Loucy (cell line): ENCODE data around the gene ENTPD1.

ENCODE experiments used
- H2AFZ ChIP-seq: fragments of 200-600 bp; sonication (generic); 2 replicates; pipeline ENCODE4 v1.6.0; 2016; ENCODE audit warnings: antibody characterized with exemption, mild to moderate bottlenecking, low read length, moderate library complexity
- H3F3A ChIP-seq: fragments of 200-600 bp; 2 replicates; pipeline ENCODE4 v1.6.0; 2016; ENCODE audit warnings: antibody characterized with exemption, low read depth, mild to moderate bottlenecking
- H3K27me3 ChIP-seq: fragments of 200-600 bp; sonication (generic); 2 replicates; pipeline ENCODE4 v1.6.1; 2014; ENCODE audit warnings: low read length, mild to moderate bottlenecking; ENCODE audit not compliant: insufficient read depth, poor library complexity, severe bottlenecking
- H3K36me3 ChIP-seq: fragments of 200-600 bp; sonication (generic); 2 replicates; pipeline ENCODE4 v1.6.1; 2016; ENCODE audit warnings: low read length; ENCODE audit not compliant: insufficient read depth
- H3K4me1 ChIP-seq: fragments of 200-600 bp; sonication (generic); 2 replicates; pipeline ENCODE4 v1.5.1; 2014; ENCODE audit warnings: low read length, mild to moderate bottlenecking; ENCODE audit not compliant: insufficient read depth, poor library complexity, severe bottlenecking
- H3K4me2 ChIP-seq: fragments of 200-600 bp; sonication (generic); 2 replicates; pipeline ENCODE4 v1.6.0; 2014; ENCODE audit warnings: antibody characterized with exemption, low read length, low read depth, mild to moderate bottlenecking; ENCODE audit not compliant: poor library complexity, severe bottlenecking
- H3K4me3 ChIP-seq: fragments of 200-600 bp; sonication (generic); 2 replicates; pipeline ENCODE4 v1.5.1; 2014; ENCODE audit warnings: low read length, mild to moderate bottlenecking, mixed read lengths; ENCODE audit not compliant: poor library complexity, severe bottlenecking
- H3K79me2 ChIP-seq: fragments of 200-600 bp; sonication (generic); 2 replicates; pipeline ENCODE4 v1.6.1; 2014; ENCODE audit warnings: low read length; ENCODE audit not compliant: insufficient read depth
- H3K9ac ChIP-seq: fragments of 200-600 bp; sonication (generic); 2 replicates; pipeline ENCODE4 v1.6.0; 2014; ENCODE audit warnings: mild to moderate bottlenecking, low read depth, low read length, moderate library complexity; ENCODE audit not compliant: poor library complexity, severe bottlenecking
- H3K9me2 ChIP-seq: fragments of 200-600 bp; sonication (generic); replicated peaks from 2 replicates; pipeline ENCODE4 v1.6.1; 2016; ENCODE audit warnings: low read depth, low read length, mixed read lengths
- H3K9me3 ChIP-seq: fragments of 200-600 bp; sonication (generic); 2 replicates; pipeline ENCODE4 v1.6.1; 2014; ENCODE audit warnings: mild to moderate bottlenecking, antibody characterized with exemption, low read length, low read depth; ENCODE audit not compliant: insufficient read depth
- H4K20me1 ChIP-seq: fragments of 200-600 bp; sonication (generic); 2 replicates; pipeline ENCODE4 v1.6.0; 2014; ENCODE audit warnings: antibody characterized with exemption, low read length, mild to moderate bottlenecking; ENCODE audit not compliant: insufficient read depth, poor library complexity, severe bottlenecking
- EZH2phosphoT487 ChIP-seq: fragments of 200-600 bp; IDR thresholded peaks from 2 replicates; pipeline ENCODE4 v1.6.1; 2018; ENCODE audit warnings: antibody characterized with exemption, mild to moderate bottlenecking, moderate library complexity, borderline replicate concordance
- TF ChIP-seq, protein P1 (sequence below): fragments of 200-600 bp; sonication (generic); conservative IDR thresholded peaks from 2 replicates; pipeline ENCODE4 v1.5.1; 2014; ENCODE audit warnings: mild to moderate bottlenecking, antibody characterized with exemption, low read length

ENTPD1 gene

DNA sequence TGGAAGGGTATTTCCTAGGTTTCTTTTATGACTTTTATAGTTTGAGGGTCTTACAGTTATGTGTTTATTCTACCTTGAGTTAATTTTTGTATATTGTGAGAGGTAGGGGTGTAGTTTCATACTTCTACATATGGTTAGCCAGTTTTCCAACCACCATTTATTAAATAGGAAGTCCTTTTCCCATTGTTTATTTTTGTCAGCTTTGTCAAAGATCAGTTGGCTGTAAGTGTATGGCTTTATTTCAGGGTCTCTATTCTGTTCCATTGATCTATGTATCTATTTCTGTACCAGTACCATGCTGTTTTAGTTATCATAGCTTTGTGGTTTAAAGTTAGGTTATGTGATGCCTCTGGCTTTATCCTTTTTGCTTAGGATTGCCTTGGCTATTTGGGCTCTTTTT, 79.9 kb downstream of the ENTPD1 start:
- no peaks in the 10 kb centered on the region for H3K36me3 ChIP-seq
- no peak overlapping the region for H2AFZ ChIP-seq
- H4K20me1 ChIP-seq = no peaks in the 10 kb centered on the region
- H3F3A ChIP-seq = no peaks in the 10 kb centered on the region
- H3K27me3 ChIP-seq = no peaks in the 10 kb centered on the region
- TF ChIP-seq, protein P1, sequence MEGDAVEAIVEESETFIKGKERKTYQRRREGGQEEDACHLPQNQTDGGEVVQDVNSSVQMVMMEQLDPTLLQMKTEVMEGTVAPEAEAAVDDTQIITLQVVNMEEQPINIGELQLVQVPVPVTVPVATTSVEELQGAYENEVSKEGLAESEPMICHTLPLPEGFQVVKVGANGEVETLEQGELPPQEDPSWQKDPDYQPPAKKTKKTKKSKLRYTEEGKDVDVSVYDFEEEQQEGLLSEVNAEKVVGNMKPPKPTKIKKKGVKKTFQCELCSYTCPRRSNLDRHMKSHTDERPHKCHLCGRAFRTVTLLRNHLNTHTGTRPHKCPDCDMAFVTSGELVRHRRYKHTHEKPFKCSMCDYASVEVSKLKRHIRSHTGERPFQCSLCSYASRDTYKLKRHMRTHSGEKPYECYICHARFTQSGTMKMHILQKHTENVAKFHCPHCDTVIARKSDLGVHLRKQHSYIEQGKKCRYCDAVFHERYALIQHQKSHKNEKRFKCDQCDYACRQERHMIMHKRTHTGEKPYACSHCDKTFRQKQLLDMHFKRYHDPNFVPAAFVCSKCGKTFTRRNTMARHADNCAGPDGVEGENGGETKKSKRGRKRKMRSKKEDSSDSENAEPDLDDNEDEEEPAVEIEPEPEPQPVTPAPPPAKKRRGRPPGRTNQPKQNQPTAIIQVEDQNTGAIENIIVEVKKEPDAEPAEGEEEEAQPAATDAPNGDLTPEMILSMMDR = no peak
- no peak for TF ChIP-seq EZH2phosphoT487
- H3K9me3 ChIP-seq = no peaks in the 10 kb centered on the region
- H3K4me1 ChIP-seq = peaks cover 10% of the 10 kb centered on the region
- H3K79me2 ChIP-seq = no peaks in the 10 kb centered on the region
- no peaks in the 10 kb centered on the region for H3K9me2 ChIP-seq
- H3K4me3 ChIP-seq = no peak overlapping the region
- H3K9ac ChIP-seq = no peak overlapping the region
- no peak overlapping the region for H3K4me2 ChIP-seq

DNA sequence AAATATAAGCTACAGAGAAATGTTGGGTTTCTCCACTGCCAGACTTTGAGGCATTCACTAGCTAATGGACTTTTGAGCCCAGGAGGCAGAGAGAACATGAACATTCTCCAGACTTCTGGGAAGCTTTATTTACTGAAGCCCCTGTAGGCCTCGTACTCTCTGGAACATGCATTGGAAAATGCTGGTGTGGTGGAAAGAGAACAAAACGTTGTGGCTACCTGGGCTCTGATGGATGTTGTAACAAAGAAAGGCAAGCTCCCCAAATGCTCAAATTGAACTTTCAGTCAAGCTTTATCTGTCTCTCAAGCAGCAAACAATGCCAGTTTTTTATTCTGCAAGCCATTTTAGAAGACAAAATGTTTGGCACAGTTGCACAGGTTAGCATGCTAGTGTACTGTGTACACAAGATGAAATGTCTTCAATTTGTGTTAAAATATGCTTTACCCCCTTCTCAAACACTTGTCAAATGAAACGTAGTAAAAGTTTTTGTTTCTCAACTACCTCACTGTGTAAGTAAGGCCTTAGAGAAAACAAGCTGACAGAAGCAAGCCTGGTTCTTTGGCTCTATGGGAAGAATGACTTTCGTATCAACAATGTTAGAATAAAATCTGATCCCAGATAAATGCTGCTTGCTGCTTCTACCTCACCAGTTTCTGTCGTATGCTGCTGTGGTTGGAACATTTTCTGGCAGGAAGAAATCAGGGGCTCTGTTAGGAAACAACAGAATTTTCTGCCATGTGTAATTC, 80.8 kb downstream of the ENTPD1 start:
- no peak overlapping the region for H2AFZ ChIP-seq
- peaks cover 10% of the 10 kb centered on the region for H3K4me1 ChIP-seq
- H3K27me3 ChIP-seq = no peaks in the 10 kb centered on the region
- no peaks in the 10 kb centered on the region for H4K20me1 ChIP-seq
- no peak overlapping the region for H3K4me2 ChIP-seq
- H3F3A ChIP-seq = no peaks in the 10 kb centered on the region
- no peaks in the 10 kb centered on the region for H3K79me2 ChIP-seq
- no peaks in the 10 kb centered on the region for H3K9me2 ChIP-seq
- no peak overlapping the region for H3K4me3 ChIP-seq
- no peaks in the 10 kb centered on the region for H3K36me3 ChIP-seq
- TF ChIP-seq, protein P1 = no peak
- no peak overlapping the region for H3K9ac ChIP-seq
- H3K9me3 ChIP-seq = no peaks in the 10 kb centered on the region

DNA sequence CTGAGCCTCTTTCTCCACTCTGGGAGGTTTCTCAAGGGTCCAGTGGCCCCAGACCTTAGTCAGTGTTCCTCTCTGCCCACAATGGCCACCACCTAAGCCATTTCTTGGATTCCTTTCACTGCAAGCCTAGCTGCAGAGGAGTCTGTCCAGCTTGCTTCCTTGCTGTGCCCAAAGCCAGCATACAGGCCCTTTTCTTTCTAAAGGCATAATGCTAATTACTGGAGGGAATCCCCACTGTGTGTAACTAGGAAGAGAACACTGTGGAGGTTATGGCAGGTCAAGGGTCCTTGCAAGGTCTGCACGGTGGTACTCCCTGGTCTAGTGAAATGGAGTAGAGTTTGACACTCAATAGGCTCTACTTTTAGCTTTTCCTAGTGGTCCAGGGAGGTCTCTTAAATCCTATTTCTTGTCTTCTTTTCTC, 81.4 kb downstream of the ENTPD1 start:
- H3F3A ChIP-seq = no peaks in the 10 kb centered on the region
- H3K4me2 ChIP-seq = no peak overlapping the region
- H3K79me2 ChIP-seq = no peaks in the 10 kb centered on the region
- no peaks in the 10 kb centered on the region for H3K9me3 ChIP-seq
- no peaks in the 10 kb centered on the region for H4K20me1 ChIP-seq
- H2AFZ ChIP-seq = no peak overlapping the region
- no peak overlapping the region for H3K4me3 ChIP-seq
- H3K9me2 ChIP-seq = no peaks in the 10 kb centered on the region
- peaks cover 10% of the 10 kb centered on the region for H3K4me1 ChIP-seq
- TF ChIP-seq, protein P1 = no peak
- TF ChIP-seq EZH2phosphoT487 = no peak
- H3K9ac ChIP-seq = no peak overlapping the region
- H3K27me3 ChIP-seq = no peaks in the 10 kb centered on the region
- H3K36me3 ChIP-seq = no peaks in the 10 kb centered on the region
